WI38 (cell line): Measurements from ENCODE around the gene VPS4A.

Experiments used
- H3K4me3 ChIP-seq: 2 replicates; pipeline ENCODE4 v1.5.1; 2011; ENCODE audit warnings: low read depth, mild to moderate bottlenecking, control low read depth, low read length
- CTCF ChIP-seq: IDR thresholded peaks from 2 replicates; pipeline ENCODE4 v1.5.1; 2012; ENCODE audit warnings: low read depth, mild to moderate bottlenecking, control low read depth, low read length

VPS4A gene

GRCh38 chr16:69321080-69321479 is 9.9 kb downstream of the VPS4A start:
- TF ChIP-seq CTCF: no peak
- no peak overlapping the region for H3K4me3 ChIP-seq

- no peak overlapping the region for H3K4me3 ChIP-seq
- TF ChIP-seq CTCF: no peak
These were observed 11.2 kb downstream of the VPS4A start for GRCh38 chr16:69322343-69322742.

- no peak overlapping the region for H3K4me3 ChIP-seq
- TF ChIP-seq CTCF: no peak
These were observed 12.3 kb downstream of the VPS4A start for GRCh38 chr16:69323415-69323814.

GRCh38 chr16:69324013-69324531 is 12.9 kb downstream of the VPS4A start:
- H3K4me3 ChIP-seq: no peak overlapping the region
- no peak for TF ChIP-seq CTCF

- TF ChIP-seq CTCF: no peak
- no peak overlapping the region for H3K4me3 ChIP-seq
These were observed 13.6 kb downstream of the VPS4A start for GRCh38 chr16:69324585-69325253.

- no peak for TF ChIP-seq CTCF
- no peak overlapping the region for H3K4me3 ChIP-seq
These were observed 14.6 kb downstream of the VPS4A start for GRCh38 chr16:69325784-69326171.

GRCh38 chr16:69326172-69326873 is 15.2 kb downstream of the VPS4A start:
- no peak overlapping the region for H3K4me3 ChIP-seq
- TF ChIP-seq CTCF: no peak
